ENCODE measurements around the gene TMEM115. TPM values are rescaled to one million over a fixed set of nuclear protein-coding genes. Genes with fewer than 3 reads are reported as not detected.

TMEM115 gene
- total and polyA plus RNA-seq, 3 donors from 2014 or later = 37.6 to 72.4 (median 63.2) TPM

DNA sequence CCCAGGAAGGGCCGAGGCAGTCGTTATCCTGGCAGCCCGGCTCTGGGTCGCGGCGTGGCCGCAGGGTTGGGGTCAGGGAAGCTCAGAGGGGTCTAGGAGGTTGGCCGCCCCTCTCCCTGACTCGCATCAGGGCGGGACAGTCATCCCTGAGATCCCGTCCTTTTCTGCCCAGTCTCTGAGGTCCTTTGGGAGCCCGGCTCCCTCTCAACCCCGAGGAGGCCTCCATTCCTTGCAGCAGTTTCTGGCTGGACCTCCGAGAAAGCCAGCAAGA is 37.3 kb downstream of the TMEM115 start:
- intact Hi-C loops (cut with DNase I; ENCODE audit: low total_unique reads) = loop anchor here (10.0 kb wide), 1 partner anchor 67 kb away; no protein-coding TSS in a partner anchor
- 0 to 8% methylated on average over 4 to 14 of the region's 14 CpGs for WGBS, 2 donors
- Histone ChIP-seq H3K27ac (peak overlapping the region; percentile 93 to 96), H3K4me1 (peaks cover 52% of the 10 kb centered on the region), H3K36me3 (ENCODE audit: low read depth, missing control alignments) (no peaks in the 10 kb centered on the region), H3K9me3 (no peaks in the 10 kb centered on the region), H3K27me3 (no peaks in the 10 kb centered on the region), H3K4me3 (peak overlapping the region; percentile 76 to 82)
- TF ChIP-seq, protein P1, sequence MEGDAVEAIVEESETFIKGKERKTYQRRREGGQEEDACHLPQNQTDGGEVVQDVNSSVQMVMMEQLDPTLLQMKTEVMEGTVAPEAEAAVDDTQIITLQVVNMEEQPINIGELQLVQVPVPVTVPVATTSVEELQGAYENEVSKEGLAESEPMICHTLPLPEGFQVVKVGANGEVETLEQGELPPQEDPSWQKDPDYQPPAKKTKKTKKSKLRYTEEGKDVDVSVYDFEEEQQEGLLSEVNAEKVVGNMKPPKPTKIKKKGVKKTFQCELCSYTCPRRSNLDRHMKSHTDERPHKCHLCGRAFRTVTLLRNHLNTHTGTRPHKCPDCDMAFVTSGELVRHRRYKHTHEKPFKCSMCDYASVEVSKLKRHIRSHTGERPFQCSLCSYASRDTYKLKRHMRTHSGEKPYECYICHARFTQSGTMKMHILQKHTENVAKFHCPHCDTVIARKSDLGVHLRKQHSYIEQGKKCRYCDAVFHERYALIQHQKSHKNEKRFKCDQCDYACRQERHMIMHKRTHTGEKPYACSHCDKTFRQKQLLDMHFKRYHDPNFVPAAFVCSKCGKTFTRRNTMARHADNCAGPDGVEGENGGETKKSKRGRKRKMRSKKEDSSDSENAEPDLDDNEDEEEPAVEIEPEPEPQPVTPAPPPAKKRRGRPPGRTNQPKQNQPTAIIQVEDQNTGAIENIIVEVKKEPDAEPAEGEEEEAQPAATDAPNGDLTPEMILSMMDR (IDR thresholded peaks at IDR 0.05) = no peak
- no peak for TF ChIP-seq POLR2A (IDR thresholded peaks at IDR 0.05)
- DNase-seq = no peak

DNA sequence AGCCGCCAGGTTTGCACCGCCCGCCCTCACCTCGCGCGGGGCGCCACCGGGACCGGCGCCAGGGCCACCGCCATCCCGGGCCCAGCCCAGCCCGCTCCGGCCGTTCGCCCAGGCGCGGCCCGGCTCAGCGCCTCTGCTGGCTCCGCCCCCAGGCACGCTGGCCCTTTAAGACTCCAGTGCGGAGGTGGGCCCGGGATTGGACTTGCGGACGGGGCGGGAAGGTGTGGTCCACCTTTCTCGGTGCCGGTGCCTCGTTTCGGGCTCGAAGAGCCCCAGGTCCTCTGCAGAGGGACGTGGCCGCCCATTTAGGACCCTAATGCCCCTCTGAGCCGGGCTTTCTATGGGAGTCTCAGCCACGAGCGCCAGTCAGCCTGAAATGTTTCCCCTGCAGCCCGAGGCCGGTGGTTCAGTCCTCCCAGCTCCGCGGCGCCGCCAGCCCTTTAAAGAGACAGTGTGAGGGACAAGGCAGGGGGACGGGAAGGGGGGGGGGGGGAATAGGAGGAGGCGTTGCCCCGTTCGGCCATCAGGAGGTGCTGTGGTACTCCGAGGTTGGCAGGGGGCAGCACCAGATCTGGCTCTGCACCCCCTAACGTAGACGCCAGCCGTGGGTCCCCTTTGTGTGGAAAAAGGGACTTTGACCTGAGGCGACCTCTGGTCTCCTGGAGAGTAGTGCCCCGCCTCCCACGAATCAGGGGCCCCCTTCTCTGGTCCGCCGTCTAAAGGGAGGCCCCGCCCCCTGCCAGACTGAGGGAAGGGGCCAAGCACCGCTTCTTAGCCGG is 37.8 kb downstream of the TMEM115 start:
- Histone ChIP-seq H3K9me3 (no peaks in the 10 kb centered on the region), H3K4me1 (peaks cover 53% of the 10 kb centered on the region), H3K36me3 (ENCODE audit: low read depth, missing control alignments) (no peaks in the 10 kb centered on the region), H3K4me3 (peak overlapping the region; percentile 76 to 82), H3K27ac (peak overlapping the region; percentile 93 to 96), H3K27me3 (no peaks in the 10 kb centered on the region)
- intact Hi-C loops (cut with DNase I; ENCODE audit: low total_unique reads) = loop anchor here (10.0 kb wide), 1 partner anchor 67 kb away; no protein-coding TSS in a partner anchor
- WGBS, 2 donors = 0% methylated on average over 10 to 57 of the region's 59 CpGs
- TF ChIP-seq, protein P1 (IDR thresholded peaks at IDR 0.05) = peak; percentile 45 to 65 (median 51)
- no peak for TF ChIP-seq POLR2A (IDR thresholded peaks at IDR 0.05)
- peak; percentile 91 for DNase-seq

DNA sequence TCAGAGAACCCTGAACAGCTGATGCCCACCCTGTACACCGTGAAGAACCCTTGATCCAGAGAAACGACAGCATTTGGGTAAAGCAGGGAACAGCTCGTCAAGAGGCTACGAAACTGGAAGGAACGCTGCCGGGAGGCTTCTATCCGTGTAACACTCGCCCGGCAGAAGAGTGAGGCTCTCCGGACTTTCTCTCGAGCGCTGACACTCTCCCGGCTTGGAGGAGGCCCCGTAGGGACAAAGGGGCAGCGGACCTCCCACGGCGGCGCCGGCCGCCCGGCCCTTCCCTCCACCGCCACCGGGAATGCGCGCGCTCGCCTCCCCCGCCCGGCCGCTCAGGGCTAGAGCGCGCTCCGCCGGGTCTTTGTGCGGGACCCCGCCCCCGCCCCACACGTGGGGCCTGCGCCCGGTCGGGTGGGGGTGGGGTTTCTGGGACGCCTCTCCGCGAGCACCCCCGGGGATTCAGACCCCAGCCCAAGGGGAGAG is 38.4 kb downstream of the TMEM115 start:
- Histone ChIP-seq H3K4me1 (peaks cover 53% of the 10 kb centered on the region), H3K36me3 (ENCODE audit: low read depth, missing control alignments) (no peaks in the 10 kb centered on the region), H3K27me3 (no peaks in the 10 kb centered on the region), H3K9me3 (no peaks in the 10 kb centered on the region), H3K4me3 (peak overlapping the region; percentile 76 to 82), H3K27ac (peak overlapping the region; percentile 93 to 96)
- intact Hi-C loops (cut with DNase I; ENCODE audit: low total_unique reads) = loop anchor here (10.0 kb wide), 1 partner anchor 66 kb away; no protein-coding TSS in a partner anchor
- no peak for TF ChIP-seq POLR2A (IDR thresholded peaks at IDR 0.05)
- TF ChIP-seq, protein P1 (IDR thresholded peaks at IDR 0.05) = no peak
- 0% methylated on average over 3 to 17 of the region's 45 CpGs for WGBS, 2 donors
- DNase-seq = peak; percentile 89

DNA sequence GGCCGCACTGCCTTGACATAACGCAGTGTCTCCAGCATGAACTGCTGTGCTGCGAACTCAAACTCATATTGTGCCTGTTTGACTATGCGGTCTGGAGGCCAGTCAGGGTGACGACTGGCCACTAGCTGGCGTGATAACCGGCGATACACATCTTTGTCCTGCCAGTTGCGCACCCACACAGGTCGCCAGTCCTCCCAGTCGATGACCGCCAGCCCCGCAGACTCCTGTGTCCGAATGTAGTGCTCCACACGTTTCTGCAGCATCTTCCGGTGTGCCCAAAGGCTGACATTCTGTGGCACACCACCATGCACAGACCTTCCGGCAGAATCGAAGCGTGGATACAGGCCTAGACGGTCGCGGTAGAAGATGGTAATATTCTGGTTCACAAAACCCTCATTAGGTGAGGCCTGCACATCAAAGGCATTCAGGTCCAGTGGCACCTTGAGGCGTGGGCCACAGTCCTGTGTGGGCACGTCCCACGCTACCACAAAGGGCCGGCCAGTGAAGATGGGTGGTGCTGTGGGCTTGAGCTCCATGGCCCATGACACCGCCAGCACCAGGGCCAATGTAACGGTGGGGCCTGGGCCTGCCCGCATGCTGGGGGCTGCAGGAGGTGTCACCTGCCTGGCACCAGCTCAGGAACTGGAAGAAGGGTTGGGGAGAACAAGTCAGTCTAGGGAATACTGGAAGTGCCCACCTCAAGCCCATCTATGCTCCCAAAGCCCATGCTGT is 39.3 kb downstream of the TMEM115 start:
- Histone ChIP-seq H3K9me3 (no peaks in the 10 kb centered on the region), H3K4me3 (peak overlapping the region; percentile 76 to 82), H3K27me3 (no peaks in the 10 kb centered on the region), H3K36me3 (ENCODE audit: low read depth, missing control alignments) (no peaks in the 10 kb centered on the region), H3K27ac (peak overlapping the region; percentile 93 to 96), H3K4me1 (peaks cover 53% of the 10 kb centered on the region)
- intact Hi-C loops (cut with DNase I; ENCODE audit: low total_unique reads) = loop anchor here (10.0 kb wide), 1 partner anchor 65 kb away; no protein-coding TSS in a partner anchor
- TF ChIP-seq POLR2A (IDR thresholded peaks at IDR 0.05) = no peak
- TF ChIP-seq, protein P1 (IDR thresholded peaks at IDR 0.05) = no peak
- 46 to 76% methylated on average over 22 to 29 of the region's 29 CpGs for WGBS, 2 donors
- DNase-seq = no peak
